ENCODE measurements around the gene COQ10B. TPM values are rescaled to one million over a fixed set of nuclear protein-coding genes. Genes with fewer than 3 reads are reported as not detected.

Gene COQ10B
- total RNA-seq, 2 experiments from 2014 or later, result 14.0 to 14.6 TPM

GRCh38 chr2:197453914-197454398 is 604 bp downstream of the COQ10B start:
- CTCF ChIA-PET, result no interaction called here
- peaks cover 45% of the 10 kb centered on the region for H3K4me1 Mint-ChIP-seq (ENCODE audit: low read depth)
- ATAC-seq (no peak), DNase-seq (peak; percentile 24)
- intact Hi-C loops (cut with micrococcal nuclease), result loop anchor here (1.0 to 2.0 kb wide), 2 partner anchors 19 to 47 kb away; partner anchors contain the start of genes HSPE1 and SF3B1
- H3K4me3 Mint-ChIP-seq, result peak overlapping the region; percentile 92
- TF ChIP-seq CTCF (IDR thresholded peaks at IDR 0.05), result no peak
- H3K27ac Mint-ChIP-seq, result peak overlapping the region; percentile 99
- no peaks in the 10 kb centered on the region for H3K9me3 Mint-ChIP-seq
- H3K27me3 Mint-ChIP-seq, result no peaks in the 10 kb centered on the region
- POLR2A ChIA-PET, result interaction anchor here (0.6 to 3.7 kb wide), 10 partner anchors 10 to 61 kb away, joined by 3 to 15 read pairs (median 4); partner anchors contain the start of gene SF3B1
- peaks cover 3% of the 10 kb centered on the region for H3K36me3 Mint-ChIP-seq (ENCODE audit: low read depth)

- ATAC-seq, result no peak
- no peak for TF ChIP-seq CTCF (IDR thresholded peaks at IDR 0.05)
- Mint-ChIP-seq H3K4me1 (ENCODE audit: low read depth) (peaks cover 53% of the 10 kb centered on the region), H3K9me3 (no peaks in the 10 kb centered on the region), H3K27me3 (no peaks in the 10 kb centered on the region), H3K27ac (peak overlapping the region; percentile 99), H3K4me3 (peak overlapping the region; percentile 92), H3K36me3 (ENCODE audit: low read depth) (peaks cover 3% of the 10 kb centered on the region)
- intact Hi-C loops (cut with micrococcal nuclease), result no loop called here
- CTCF ChIA-PET, result no interaction called here
- POLR2A ChIA-PET, result interaction anchor here (0.7 to 3.7 kb wide), 2 partner anchors 9 to 53 kb away, joined by 3 to 12 read pairs; no protein-coding TSS in a partner anchor
- DNase-seq, result no peak
Observed at GRCh38 chr2:197454923-197455322, 1.6 kb downstream of the COQ10B start.

- DNase-seq (no peak), ATAC-seq (no peak)
- H3K36me3 Mint-ChIP-seq (ENCODE audit: low read depth), result peaks cover 3% of the 10 kb centered on the region
- peaks cover 53% of the 10 kb centered on the region for H3K4me1 Mint-ChIP-seq (ENCODE audit: low read depth)
- H3K9me3 Mint-ChIP-seq, result no peaks in the 10 kb centered on the region
- H3K4me3 Mint-ChIP-seq, result peak overlapping the region; percentile 29
- TF ChIP-seq CTCF (IDR thresholded peaks at IDR 0.05), result no peak
- ChIA-PET POLR2A (interaction anchor here (0.7 to 3.7 kb wide), 4 partner anchors 9 to 30 kb away, joined by 3 to 12 read pairs (median 3); partner anchors contain the start of gene SF3B1), CTCF (no interaction called here)
- H3K27me3 Mint-ChIP-seq, result no peaks in the 10 kb centered on the region
- intact Hi-C loops (cut with micrococcal nuclease), result no loop called here
- H3K27ac Mint-ChIP-seq, result peak overlapping the region; percentile 26
Observed at GRCh38 chr2:197455428-197455827, 2.1 kb downstream of the COQ10B start.

- ATAC-seq, result no peak
- Mint-ChIP-seq H3K4me1 (ENCODE audit: low read depth) (peaks cover 31% of the 10 kb centered on the region), H3K4me3 (no peak overlapping the region), H3K27ac (no peak overlapping the region), H3K9me3 (no peaks in the 10 kb centered on the region), H3K36me3 (ENCODE audit: low read depth) (peaks cover 17% of the 10 kb centered on the region), H3K27me3 (no peaks in the 10 kb centered on the region)
- ChIA-PET POLR2A (interaction anchor here (1.4 to 2.4 kb wide), 2 partner anchors 8 to 24 kb away, joined by 3 to 11 read pairs; no protein-coding TSS in a partner anchor), CTCF (interaction anchor here (1.1 to 1.4 kb wide), 2 partner anchors 8 to 13 kb away, joined by 4 read pairs; no protein-coding TSS in a partner anchor)
- no peak for TF ChIP-seq CTCF (IDR thresholded peaks at IDR 0.05)
- DNase-seq, result no peak
- intact Hi-C loops (cut with micrococcal nuclease), result no loop called here
Observed at GRCh38 chr2:197460649-197461048, 7.3 kb downstream of the COQ10B start.

- no peaks in the 10 kb centered on the region for H3K9me3 Mint-ChIP-seq
- H3K4me3 Mint-ChIP-seq, result no peak overlapping the region
- CTCF ChIA-PET, result interaction anchor here (1.4 kb wide), 1 partner anchor 13 kb away, joined by 4 read pairs; no protein-coding TSS in a partner anchor
- no peak for ATAC-seq
- POLR2A ChIA-PET, result no interaction called here
- no peak overlapping the region for H3K27ac Mint-ChIP-seq
- peaks cover 17% of the 10 kb centered on the region for H3K36me3 Mint-ChIP-seq (ENCODE audit: low read depth)
- H3K4me1 Mint-ChIP-seq (ENCODE audit: low read depth), result peaks cover 27% of the 10 kb centered on the region
- no peaks in the 10 kb centered on the region for H3K27me3 Mint-ChIP-seq
- no peak for TF ChIP-seq CTCF (IDR thresholded peaks at IDR 0.05)
- intact Hi-C loops (cut with micrococcal nuclease), result no loop called here
- no peak for DNase-seq
Observed at GRCh38 chr2:197461057-197461456, 7.7 kb downstream of the COQ10B start.

Measured in activated CD8-positive, alpha-beta T cell treated with anti-CD3 and anti-CD28 coated beads for 36 hours (primary cell).